ENCODE data around the gene CFAP45.
"Not testable (repeated sequence)": the region's sequence is repeated elsewhere in the genome, so short reads cannot be mapped to it uniquely, and the experiment has no call there.

Gene CFAP45

DNA sequence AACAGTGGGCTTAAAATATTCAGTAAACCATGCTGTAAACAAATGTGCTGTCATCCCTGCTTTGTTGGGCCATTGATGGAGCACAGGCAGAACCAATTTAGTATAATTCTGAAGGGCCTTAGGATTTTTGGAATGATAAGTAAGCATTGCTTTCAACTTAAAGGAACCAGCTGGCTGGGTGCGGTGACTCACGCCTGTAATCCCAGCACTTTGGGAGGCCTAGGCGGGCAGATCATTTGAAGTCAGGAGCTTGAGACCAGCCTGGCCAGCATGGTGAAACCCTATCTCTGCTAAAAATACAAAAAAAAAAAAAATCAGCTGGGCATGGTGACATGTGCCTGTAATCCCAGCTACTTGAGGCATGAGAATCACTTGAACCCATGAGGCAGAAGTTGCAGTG, 4.1 kb upstream of the CFAP45 start:
- not testable (repeated sequence) for DNase-seq

DNA sequence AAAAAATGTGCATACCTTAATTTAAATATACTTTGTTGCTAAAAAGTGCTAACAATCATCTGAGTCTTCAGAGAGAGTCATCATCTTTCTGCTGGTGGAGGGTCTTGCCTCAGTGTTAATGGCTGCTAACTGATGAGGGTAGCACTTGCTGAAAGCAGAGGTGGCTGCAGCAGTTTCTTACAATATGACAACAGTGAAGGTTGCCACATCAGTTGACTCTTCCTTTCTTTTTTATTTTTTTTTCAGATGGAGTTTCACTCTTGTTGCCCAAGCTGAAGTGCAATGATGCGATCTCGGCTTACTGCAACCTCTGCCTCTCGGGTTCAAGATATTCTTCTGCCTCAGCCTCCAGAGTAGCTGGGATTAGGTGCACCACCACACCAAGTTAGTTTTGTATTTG, 2.6 kb upstream of the CFAP45 start:
- no peak for DNase-seq

- DNase-seq = no peak
These were observed 893 bp upstream of the CFAP45 start for GRCh38 chr1:159900755-159901360.

GRCh38 chr1:159899634-159900033, 331 bp downstream of the CFAP45 start:
- not testable (repeated sequence) for DNase-seq

DNA sequence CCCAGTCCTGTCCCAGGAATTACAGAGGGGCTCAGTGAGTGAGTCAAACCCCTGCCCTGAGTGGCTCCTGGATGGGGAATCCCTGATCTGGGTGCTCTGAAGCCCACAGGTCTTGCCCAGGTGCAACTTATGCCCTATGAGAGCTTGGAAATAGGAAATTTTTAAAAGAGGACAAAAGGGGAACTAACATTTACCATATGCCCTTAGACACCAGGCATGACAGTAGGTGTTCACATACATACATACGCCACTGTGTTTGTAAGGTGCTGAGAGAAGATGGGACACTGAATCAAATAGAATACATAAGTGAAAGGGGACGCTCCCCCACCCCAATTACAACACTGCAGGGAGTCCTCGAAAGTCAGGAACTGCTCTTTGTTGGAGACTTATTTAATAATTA, 1.4 kb downstream of the CFAP45 start:
- no peak for DNase-seq

- DNase-seq = no peak
These were observed 2.0 kb downstream of the CFAP45 start for GRCh38 chr1:159897962-159898361.

DNA sequence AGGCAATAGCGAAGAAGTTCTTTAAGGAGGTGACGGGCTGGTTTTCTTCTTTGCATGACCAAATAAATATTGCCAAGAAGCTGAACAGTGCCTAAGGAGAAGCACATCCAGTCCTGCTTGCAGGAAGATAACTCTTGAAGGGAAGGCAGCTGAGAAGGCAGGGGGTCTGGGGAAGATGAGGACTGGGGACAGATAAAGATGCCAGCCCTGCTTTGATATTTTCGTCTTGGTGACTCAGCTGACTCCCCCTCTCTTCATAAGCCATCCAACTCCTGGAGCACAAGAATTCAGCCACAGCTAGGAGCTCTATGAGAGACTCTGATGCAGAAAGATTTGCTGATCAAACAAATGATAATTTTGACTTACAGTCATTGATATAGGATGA, 3.4 kb downstream of the CFAP45 start:
- DNase-seq = no peak

GRCh38 chr1:159895836-159896545, 4.0 kb downstream of the CFAP45 start:
- DNase-seq = peak; percentile 44

DNA sequence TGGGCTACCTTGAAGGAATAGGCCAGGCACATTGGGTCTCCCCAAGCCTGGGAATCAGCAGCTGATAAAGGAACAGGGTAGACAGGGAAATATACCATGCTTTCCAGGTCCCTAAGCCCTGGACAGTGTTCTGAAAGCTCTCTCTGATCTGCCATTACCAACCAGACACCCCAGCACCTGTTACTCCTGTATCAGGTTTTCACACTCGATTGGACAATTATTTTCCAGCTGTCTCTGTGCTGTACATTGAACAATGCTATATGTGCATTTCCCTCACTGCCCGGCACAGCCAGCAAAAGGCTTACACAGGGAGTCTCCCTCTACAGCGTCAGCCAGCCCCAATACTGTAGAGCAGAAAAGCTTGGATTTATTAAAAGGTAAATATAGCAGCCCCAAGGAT, 4.7 kb downstream of the CFAP45 start:
- DNase-seq = no peak

- no peak for DNase-seq
These were observed 7.0 kb downstream of the CFAP45 start for GRCh38 chr1:159892944-159893343.

DNA sequence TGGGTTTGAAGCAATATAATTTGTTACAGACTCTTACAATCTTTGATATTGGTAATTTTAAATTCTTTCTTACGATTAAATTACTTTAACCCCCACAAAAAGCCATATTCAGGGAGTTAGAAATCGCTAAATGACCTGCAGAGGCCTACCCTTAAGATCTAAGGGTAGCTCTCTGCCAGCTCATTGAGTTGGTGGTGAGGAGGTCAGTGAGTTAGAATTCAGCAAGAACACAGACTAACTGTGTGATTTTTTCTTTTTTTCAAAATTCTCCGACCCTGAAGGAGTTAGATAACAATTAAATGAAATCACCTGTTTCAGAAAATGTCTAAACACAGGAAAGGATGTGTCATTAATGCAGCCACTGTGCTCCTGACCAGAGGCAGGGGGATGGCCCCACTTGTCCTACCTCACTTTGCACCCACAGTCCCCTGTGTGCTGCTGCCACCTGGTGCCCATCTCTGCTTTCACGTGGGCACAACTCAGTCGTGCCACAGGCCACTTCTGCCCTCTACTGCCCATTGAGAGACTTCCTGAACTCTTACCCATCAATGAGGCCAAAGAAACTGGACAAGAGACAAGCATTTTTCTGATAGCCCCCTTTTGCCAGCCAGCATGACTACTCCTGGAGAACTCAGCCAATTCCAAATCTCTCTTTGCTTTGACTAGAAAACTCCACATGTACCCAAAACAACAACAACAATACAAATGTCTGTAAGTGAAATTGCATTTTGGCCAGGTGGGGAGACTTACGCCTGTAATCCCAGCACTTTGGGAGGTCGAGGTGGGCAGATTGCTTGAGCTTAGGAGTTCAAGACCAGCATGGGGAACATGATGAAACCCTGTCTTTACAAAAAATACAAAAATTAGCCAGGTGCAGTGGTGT, 8.4 kb downstream of the CFAP45 start:
- peak; percentile 82 for DNase-seq

GRCh38 chr1:159890390-159890789, 9.6 kb downstream of the CFAP45 start:
- no peak for DNase-seq

GRCh38 chr1:159889821-159890252, 10.1 kb downstream of the CFAP45 start:
- peak; percentile 7 for DNase-seq

DNA sequence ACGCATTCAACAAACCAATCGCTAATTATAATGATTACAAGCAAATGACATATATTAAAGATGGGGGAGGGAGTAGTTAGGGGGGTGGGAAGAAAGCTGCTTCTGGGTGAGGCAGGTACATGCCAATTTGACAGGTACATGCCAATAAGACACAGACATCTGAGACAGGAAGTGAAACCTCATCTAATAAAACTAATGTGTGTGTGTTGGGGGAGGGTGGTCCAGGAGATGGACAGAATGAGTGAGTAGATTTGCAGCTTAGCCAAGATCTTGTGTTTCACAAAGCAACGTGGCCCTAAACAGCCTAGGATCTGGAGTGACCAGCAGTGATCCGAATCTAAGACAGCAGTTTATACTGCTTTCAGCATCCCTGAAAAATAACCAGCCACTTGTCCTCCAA, 10.8 kb downstream of the CFAP45 start:
- no peak for DNase-seq

GRCh38 chr1:159884296-159884695, 15.7 kb downstream of the CFAP45 start:
- DNase-seq = no peak

DNA sequence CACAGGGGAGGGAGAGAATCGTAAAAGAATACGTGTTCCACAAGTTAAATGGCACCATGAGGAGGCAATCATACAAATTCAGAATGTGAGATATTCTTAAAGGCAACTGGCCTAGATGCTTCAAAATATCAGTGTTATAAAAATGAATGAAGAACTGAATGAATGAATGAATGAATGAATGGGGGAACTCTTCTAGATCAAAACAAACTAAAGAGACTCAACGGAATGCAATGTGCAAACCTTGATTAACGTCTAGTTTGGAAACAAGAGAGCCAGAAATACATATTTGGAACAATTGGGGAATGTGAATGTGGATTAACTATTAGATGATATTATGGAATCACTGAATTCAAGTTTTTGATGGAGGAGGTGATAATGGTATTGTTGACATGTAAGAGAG, 16.8 kb downstream of the CFAP45 start:
- DNase-seq = no peak

- DNase-seq = no peak
These were observed 17.5 kb downstream of the CFAP45 start for GRCh38 chr1:159882527-159882862.

DNA sequence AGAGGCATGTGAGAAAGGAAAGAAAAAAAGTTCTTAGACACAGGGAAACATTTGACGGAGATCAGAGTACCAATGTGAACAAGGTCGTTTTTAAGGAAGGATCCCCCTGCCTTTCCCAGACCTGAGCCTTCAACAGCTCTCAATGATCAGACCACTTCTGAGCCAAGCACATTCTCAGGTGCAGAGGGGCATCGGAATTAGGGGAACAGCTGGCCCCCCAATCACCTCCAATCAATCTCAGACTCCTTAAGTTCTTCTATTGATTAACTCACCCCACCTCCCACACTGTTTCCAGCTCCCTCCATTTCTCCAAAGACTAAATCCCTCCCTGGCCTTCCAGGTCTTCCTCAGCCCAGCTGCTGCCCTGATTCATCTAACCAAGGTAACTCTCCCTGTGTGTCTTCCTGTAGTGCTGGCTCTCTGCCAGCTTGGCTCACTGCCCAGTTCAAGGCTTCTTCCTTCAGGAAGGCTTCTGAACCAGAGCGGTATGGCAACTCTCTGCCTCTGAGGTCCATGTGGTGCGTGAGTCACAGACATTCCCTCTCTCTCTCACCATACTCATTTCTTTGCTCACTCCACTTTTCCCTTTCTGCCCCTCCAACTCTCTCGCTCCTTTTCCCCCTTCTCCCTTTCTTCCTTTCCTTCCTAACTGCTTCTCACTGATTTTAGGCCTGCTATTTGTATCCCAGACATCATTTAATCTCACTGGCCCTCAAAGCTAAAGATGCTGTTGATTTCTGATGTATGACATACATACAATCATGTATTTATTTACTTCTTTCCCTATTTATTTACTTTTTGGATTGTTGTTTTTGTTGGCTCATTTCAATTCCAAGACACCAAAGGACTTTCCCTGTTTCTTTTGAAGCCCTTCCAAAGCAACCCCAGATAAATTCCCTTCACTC, 18.1 kb downstream of the CFAP45 start:
- DNase-seq = no peak

- DNase-seq = no peak
These were observed 19.5 kb downstream of the CFAP45 start for GRCh38 chr1:159880430-159880829.

GRCh38 chr1:159879977-159880376, 20.0 kb downstream of the CFAP45 start:
- no peak for DNase-seq

GRCh38 chr1:159879136-159879535, 20.8 kb downstream of the CFAP45 start:
- DNase-seq = no peak

- DNase-seq = no peak
These were observed 22.1 kb downstream of the CFAP45 start for GRCh38 chr1:159877695-159878444.
